HG03575 (cell line): ENCODE results near the gene PPARGC1A.

Experiments used
- ATAC-seq: cut with Tn5 transposase; IDR thresholded peaks from one replicate; pipeline ENCODE4 v1.9.1; 2021; ENCODE audit not compliant: unreplicated experiment, insufficient number of reproducible peaks, low FRiP score; ENCODE audit errors: extremely low read depth

Gene PPARGC1A

GRCh38 chr4:23884741-23885140, 5.1 kb downstream of the PPARGC1A start:
- no peak for ATAC-seq

DNA sequence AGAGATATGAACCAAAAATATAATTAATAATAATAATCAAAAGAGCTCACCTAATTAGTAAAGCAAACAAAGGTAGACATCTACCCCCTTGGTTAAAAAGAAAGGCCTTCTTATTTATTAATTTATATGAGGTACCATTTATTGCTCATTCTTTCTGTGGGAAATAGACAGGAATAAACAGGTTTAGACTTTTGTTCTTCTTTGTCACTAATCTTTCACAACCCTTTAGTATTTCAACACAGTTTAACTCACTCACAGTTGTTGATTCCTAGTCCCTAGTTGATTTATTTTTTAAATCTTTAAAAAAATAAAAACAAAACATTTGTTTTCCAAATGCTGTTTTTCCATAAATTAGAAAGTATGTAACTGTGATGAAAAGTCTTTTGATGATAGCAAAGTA, 5.6 kb downstream of the PPARGC1A start:
- ATAC-seq, result no peak

- no peak for ATAC-seq
Observed at GRCh38 chr4:23882976-23883531, 6.8 kb downstream of the PPARGC1A start.

GRCh38 chr4:23881674-23882337, 8.0 kb downstream of the PPARGC1A start:
- no peak for ATAC-seq

DNA sequence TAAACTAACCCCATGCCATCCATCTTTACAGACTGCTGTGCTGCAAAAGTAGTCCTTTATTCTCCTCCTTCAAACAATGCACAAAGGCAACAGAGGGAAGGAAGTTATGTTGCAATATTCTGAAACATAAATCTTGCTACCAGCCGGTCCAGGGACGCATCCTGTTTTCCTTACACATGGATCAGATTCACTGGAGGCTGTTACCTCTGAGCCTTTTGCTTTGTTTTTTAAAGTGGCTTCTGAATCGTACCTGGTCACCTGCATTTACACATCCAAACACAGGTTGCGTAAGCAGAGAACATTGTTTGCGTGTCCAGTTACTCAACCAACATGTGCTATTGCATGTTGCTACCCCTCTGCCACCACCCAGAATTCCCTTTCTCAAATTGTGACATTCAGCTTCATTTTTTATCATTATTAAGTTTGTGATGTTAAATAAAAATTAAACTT, 8.8 kb downstream of the PPARGC1A start:
- ATAC-seq, result no peak

- ATAC-seq, result no peak
Observed at GRCh38 chr4:23878912-23879732, 10.7 kb downstream of the PPARGC1A start.

DNA sequence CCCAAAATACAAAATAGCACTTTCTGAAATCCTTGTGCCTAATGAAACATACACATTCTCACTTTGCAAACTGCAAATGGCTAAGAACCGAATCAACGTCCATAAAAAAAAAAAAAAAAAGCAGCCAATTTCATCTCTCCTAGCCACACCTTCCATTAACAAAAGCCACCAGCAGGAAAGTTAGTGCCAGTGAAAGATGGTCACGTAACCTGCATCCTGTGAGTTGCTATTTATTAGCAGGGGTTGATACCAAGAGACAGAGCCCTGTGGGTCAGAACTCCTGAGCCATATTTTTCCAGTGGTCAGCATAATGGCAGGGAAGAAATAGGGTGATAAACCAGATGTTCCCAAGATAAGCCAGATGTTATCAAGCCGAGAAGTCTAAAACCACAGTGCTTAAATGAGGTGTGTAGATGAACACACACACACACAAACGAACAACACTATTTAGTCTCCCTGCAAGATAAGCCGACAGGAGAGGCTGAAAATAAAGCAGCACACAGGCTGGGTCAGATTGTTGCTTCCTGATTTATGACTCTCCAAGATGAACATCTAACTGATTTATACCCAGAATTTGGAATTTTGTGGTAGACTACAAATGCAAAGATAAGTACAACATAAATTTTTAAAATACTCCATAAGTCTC, 11.5 kb downstream of the PPARGC1A start:
- no peak for ATAC-seq

DNA sequence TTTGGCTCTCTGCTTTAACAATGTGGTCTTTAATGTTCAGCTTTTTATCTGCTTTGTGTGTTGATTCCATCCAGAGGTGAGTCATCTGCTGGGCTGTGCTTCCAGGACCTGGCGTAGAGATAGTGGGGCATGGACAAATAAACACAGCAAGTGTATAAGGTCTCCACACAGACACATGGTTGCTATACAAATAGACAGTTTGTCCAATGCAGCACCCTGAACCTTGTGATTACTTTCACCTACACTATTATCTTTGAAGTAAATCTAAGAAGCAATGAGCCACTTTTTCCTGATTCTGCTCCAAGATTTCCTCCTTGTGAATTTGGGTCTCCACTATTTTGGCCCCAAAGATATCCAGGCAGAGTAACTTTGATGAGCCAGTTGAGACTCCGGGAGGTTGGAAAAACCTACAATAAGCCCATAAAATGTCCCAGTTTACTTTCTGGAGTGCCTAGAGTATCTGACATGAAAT, 12.1 kb downstream of the PPARGC1A start:
- no peak for ATAC-seq

GRCh38 chr4:23876418-23877089, 13.3 kb downstream of the PPARGC1A start:
- ATAC-seq, result no peak

GRCh38 chr4:23875317-23875716, 14.5 kb downstream of the PPARGC1A start:
- ATAC-seq, result no peak

GRCh38 chr4:23874536-23874901, 15.3 kb downstream of the PPARGC1A start:
- ATAC-seq, result no peak

DNA sequence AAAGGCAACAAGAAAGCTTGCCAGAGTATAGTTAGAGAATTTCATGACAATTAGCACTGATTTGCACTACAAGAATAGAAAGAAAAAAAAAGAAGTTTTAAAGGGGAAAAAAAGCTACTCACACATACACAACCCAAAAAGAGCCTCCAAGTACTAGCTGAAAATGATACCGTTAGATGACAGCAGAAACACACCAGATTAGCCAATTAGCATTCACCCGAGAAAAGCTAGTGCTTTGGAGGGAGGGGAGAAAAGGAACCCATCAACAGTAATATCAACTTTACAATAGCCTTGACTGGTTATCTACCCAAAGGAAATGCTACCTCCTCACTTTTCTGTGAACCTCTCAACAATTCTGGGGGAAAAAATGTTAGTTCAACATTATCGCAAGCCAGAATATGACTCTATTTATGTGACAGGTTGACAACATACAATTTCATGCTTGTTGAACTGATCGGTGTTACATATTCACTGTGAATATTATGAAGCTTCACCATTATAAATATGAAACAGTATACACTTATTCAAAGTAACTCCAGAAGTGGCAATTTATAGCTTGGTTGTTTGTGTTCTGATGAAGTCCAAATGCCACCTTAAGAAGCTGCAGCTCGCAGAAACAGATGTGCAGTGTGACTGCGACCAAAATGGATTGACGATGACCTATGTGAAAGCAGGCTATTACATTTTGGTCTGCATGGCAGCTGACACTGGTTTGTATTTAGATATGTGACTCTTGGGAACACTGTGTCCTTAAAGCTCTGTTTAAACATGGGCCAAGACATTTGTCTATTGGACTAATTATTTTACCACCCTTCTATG, 15.9 kb downstream of the PPARGC1A start:
- no peak for ATAC-seq

DNA sequence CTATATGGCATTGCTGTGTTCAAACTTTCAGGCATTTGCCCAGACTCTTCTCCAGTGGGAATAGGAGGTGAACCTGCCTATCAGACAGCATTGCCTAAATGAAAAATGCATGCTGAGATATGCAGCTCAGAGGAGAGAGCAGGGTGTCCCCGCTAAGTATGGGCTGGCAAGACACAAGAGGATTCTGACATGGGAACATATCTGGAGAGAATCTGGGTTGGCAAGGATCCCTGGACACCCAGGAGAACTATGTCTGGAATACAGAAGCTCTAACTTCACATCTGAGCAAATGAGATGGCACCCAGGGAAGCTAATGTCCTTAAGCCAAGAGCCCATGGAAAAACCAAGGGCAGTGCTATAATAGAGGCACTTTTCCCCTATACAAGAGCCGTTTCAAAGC, 18.4 kb downstream of the PPARGC1A start:
- ATAC-seq, result no peak

DNA sequence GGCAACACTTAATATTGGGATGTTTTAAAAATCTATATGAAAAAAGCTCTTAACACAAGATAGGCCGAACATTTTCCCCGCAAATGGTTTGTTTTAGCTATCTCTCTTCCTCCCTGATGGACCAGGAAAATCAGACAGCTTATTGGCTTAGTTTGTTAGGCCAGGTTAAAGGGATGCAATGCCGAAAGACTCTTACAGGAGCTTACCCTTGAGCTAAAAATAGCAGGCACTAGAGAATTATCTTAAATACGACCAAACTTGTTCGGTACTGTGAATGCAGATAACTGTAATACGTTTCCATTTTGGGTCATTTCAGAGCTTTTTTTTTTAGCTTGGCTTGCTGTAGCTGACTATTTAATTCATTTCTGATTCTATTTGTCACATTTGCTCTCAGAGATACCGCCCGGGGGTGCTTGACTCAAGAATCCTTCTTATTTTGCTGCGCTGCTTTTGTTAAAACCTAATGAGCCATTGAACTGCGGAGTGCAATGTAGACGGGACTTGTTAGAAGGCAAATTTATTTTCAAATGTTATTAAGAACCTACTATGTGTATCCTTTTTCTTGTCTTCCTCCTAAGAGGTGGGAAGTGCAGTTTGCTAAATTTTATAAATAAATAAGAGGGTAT, 23.3 kb downstream of the PPARGC1A start:
- no peak for ATAC-seq

GRCh38 chr4:23861897-23862296, 27.9 kb downstream of the PPARGC1A start:
- ATAC-seq, result no peak

DNA sequence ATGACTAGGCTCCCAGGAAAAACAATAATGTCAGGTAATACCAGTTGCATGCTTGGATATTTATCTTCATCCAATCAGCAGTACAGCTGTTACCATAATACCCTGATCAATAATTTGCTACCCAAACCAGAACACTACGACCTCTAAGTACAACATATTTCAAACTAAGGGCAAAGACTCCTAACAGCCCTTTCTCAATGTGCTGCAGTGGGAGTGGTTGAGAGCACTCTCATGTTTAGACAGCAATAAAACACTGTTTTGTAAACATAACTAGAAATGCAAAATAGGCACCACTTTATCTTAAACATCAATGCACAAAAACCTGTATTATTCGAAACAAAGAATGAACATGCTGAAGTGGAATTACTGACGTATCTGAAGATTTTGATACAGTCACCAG, 28.9 kb downstream of the PPARGC1A start:
- ATAC-seq, result no peak

DNA sequence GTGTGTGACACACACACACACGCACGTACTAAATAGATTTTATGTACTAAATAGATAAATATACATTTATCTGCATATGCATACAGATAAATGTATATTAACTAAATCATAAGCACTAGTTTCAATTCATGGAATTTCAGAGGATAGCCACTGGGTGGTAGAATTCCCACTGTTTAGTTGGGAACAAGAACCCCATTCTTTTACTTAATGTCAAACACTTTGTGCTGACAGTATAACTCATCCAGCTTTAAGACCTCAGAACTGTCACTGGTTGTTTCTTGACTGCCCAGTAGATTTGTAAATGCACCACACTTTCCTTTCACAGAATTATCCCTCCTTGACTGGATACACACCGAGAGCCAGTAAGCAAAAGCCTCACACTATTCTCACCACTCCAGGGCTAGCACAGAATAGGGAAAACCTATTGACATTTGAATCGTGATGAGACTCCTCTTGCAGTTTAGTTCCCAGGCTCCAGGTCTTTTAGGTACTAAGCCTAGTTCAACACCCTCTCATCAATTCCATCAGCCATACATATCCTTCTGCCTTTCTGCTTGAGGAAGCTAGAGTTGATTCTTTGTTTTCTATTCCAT, 32.4 kb downstream of the PPARGC1A start:
- no peak for ATAC-seq

- no peak for ATAC-seq
Observed at GRCh38 chr4:23856630-23857029, 33.2 kb downstream of the PPARGC1A start.
